Coronary artery (tissue), 2 donors: ENCODE data around the gene PRR12.

ENCODE experiments used
- DNase-seq: peaks from one replicate; pipeline ENCODE4 v3.0.0-alpha.2; 2017; ENCODE audit warnings: low spot score
- H3K27ac ChIP-seq, 2 donors: fragments of 200-600 bp; sonication (generic); one replicate each; pipeline ENCODE4 v1.5.1; 2016 to 2019
- H3K4me3 ChIP-seq: fragments of 200-600 bp; sonication (generic); 2 replicates; pipeline ENCODE4 v1.5.1; 2016; ENCODE audit warnings: mild to moderate bottlenecking, moderate library complexity
- CTCF ChIP-seq: fragments of 200-600 bp; sonication (generic); IDR thresholded peaks from one replicate; pipeline ENCODE4 v1.5.1; 2019; ENCODE audit warnings: antibody characterized with exemption

PRR12 gene

GRCh38 chr19:49595819-49596404, 4.9 kb downstream of the PRR12 start:
- DNase-seq, result no peak
- no peak overlapping the region for H3K27ac ChIP-seq
- no peak overlapping the region for H3K4me3 ChIP-seq
- no peak for TF ChIP-seq CTCF

GRCh38 chr19:49596407-49596806, 5.4 kb downstream of the PRR12 start:
- no peak for TF ChIP-seq CTCF
- DNase-seq, result no peak
- Histone ChIP-seq H3K27ac (no peak overlapping the region), H3K4me3 (no peak overlapping the region)

GRCh38 chr19:49596954-49597702, 6.1 kb downstream of the PRR12 start:
- TF ChIP-seq CTCF, result no peak
- H3K27ac ChIP-seq, result no peak overlapping the region
- H3K4me3 ChIP-seq, result no peak overlapping the region
- no peak for DNase-seq

- no peak for TF ChIP-seq CTCF
- DNase-seq, result no peak
- Histone ChIP-seq H3K4me3 (no peak overlapping the region), H3K27ac (no peak overlapping the region)
Observed at GRCh38 chr19:49597703-49597974, 6.7 kb downstream of the PRR12 start.

GRCh38 chr19:49599378-49600295, 8.7 kb downstream of the PRR12 start:
- H3K4me3 ChIP-seq, result no peak overlapping the region
- no peak overlapping the region for H3K27ac ChIP-seq
- DNase-seq, result no peak
- no peak for TF ChIP-seq CTCF

- DNase-seq, result no peak
- Histone ChIP-seq H3K27ac (no peak overlapping the region), H3K4me3 (no peak overlapping the region)
- TF ChIP-seq CTCF, result no peak
Observed at GRCh38 chr19:49601482-49602038, 10.6 kb downstream of the PRR12 start.
